NOMO-1 treated with DMSO at 0.1 percent for 48 hours (cell line): ENCODE results near the gene IRX6.

Experiments
- DNase-seq: peaks from one replicate; lab custom pipeline; 2025; ENCODE audit not compliant: unreplicated experiment; lab: John Stamatoyannopoulos, UW

The IRX6 gene

GRCh38 chr16:55323637-55324271, at the start of gene IRX6:
Gene IRX6 (plus strand): TSS chr16:55324203. CDS start chr16:55325092, 889 bp downstream.
- DNase-seq, result no peak

- peak; percentile 18 for DNase-seq
These were observed 49.6 kb upstream of the IRX6 start for GRCh38 chr16:55274391-55274790.

- DNase-seq, result no peak
These were observed 48.8 kb upstream of the IRX6 start for GRCh38 chr16:55275167-55275566.

DNA sequence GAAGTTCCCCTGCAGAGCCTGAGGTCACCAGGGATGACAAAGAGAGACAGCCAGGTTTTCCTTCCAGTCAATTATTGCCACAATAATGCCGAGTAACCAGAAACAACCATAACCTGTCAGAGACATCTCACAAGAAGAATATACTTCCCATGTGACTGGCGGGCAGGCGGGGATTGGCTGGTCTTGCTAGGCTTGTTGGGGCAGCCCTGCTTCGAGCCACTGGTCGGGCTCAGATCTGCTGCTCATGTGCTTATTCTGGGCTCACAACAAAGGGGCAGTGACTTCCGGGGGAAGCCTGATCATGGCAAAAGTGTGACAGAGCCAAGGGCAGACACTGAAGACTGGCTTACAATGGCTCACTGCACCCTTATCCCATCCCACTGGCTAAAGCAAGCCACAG, 48.1 kb upstream of the IRX6 start:
- DNase-seq, result no peak

- DNase-seq, result no peak
These were observed 46.5 kb upstream of the IRX6 start for GRCh38 chr16:55277536-55277935.

GRCh38 chr16:55279598-55279997, 44.4 kb upstream of the IRX6 start:
- peak; percentile 4 for DNase-seq

DNA sequence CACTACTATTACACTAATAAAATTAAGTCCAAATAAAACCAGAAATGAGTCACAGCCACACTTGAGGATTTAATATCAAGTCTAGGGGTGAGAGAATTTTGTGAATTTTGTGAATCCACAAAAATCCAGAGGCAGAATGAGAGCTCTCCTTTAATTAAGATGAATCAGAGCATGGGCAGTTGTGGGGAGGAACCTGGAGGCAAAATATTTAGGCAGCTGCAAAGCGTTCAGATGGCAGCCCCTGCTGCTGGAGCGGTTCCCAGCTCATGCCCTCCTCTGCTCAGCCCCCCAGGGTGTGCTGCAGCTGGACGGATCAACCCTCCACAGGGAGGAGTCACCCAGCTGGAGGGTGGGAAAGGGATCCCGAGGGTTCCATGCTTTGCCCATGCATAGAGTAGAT, 43.4 kb upstream of the IRX6 start:
- no peak for DNase-seq

- no peak for DNase-seq
These were observed 41.6 kb upstream of the IRX6 start for GRCh38 chr16:55282441-55282840.

- DNase-seq, result no peak
These were observed 39.9 kb upstream of the IRX6 start for GRCh38 chr16:55283812-55284717.

GRCh38 chr16:55284718-55285099, 39.3 kb upstream of the IRX6 start:
- DNase-seq, result peak; percentile 41

GRCh38 chr16:55285586-55285985, 38.4 kb upstream of the IRX6 start:
- DNase-seq, result no peak

- DNase-seq, result no peak
These were observed 34.6 kb upstream of the IRX6 start for GRCh38 chr16:55289353-55289752.

DNA sequence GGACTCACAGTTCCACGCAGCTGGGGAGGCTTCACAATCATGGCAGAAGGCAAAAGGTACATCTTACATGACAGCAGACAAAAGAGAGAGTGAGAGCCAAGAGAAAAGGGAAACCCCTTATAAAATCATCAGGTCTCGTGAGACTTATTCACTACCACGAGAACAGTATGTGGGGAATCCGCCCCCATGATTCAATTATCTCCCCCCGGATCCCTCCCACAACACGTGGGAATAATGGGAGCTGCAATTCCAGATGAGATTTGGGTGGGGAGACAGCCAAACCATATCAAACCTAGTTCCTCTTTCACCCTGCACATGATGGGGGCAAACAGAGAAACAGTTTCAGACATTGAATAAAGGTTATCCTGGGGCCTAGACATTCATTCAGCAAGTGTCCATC, 32.2 kb upstream of the IRX6 start:
- DNase-seq, result no peak

DNA sequence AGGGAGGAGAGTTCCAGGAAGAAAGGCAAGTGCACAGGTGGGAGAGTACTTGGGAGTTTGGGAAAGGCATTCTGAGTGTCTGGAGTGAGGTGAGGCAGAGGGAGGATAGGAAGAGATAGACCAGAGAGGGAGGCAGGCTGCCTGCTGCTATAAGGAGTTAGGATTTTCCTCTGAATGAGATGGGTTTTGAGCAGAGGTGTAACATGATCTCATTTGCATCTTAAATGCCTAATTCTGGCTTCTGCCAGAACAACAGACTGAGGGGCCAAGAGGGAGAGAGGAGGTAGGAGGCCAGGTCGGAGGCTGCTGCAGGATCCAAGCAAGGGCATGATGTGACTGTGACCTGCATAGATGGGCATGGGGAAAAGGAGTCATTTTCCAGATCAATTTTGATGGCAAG, 31.5 kb upstream of the IRX6 start:
- no peak for DNase-seq

GRCh38 chr16:55294129-55294528, 29.9 kb upstream of the IRX6 start:
- peak; percentile 3 for DNase-seq

- no peak for DNase-seq
These were observed 29.1 kb upstream of the IRX6 start for GRCh38 chr16:55294931-55295342.

DNA sequence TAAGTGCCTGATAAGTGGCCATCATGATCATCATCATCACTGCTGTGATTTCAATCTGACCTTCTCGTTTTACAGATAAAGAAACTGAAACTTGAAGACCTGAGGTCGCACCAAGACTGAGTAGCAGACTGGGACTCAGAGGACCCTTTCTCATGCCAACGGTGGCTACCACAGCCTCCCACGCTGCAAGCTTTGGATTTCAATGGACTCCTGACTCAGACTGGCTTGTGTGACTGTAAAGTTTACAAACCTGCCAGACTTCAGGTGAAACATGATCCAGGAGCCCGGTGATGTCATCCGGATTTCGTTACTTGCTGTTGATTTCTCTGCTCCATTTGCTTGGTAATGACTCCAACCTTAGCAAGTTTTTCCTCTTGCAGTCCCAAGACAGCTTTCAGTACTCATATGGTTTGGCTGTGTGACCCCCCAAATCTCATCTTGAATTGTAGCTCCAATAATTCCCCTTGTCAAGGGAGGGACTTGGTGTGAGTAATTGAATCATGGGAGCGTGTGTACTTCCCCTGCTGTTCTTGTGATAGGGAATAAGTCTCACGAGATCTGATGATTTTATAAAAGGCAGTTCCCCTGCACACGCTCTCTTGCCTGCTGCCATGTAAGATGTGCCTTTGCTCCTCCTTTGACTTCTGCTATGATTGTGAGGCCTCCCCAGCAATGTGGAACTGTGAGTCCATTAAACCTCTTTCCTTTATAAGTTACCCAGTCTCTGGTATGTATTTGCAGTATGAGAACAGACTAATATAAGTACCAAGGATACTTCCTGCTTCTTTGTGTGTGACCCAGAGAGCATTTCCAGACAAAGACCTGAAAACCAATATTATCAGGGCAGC, 26.7 kb upstream of the IRX6 start:
- DNase-seq, result no peak

- DNase-seq, result no peak
These were observed 26.0 kb upstream of the IRX6 start for GRCh38 chr16:55297910-55298479.

DNA sequence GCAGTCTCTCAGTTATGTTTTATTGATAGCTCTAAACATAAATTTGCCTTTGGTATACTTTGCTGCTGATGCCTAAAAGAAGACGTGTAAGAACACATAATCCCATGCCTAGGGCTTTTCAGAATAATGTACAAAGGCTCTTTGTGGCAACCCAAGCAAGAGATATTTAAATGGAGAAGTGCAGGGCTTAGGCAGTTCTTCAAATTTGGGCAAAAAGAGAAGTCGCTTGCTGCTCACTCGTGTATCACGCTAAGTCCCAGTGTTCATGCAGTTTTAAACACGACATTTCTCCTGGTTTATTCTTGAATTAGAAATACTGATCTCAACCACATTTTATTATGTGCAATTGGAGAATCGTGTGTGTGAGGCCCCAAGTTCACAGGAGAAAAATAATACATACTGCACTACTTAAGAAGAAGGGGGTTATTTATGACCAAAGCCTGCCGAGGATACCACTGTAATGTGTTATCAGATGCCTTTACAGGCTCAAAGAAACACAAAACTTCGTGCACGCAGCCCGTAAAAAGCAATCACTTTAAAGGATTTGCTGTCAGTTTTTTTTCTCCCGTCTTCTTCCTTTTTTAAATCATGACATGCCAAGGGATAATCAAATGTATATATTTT, 22.5 kb upstream of the IRX6 start:
- peak; percentile 67 for DNase-seq

- DNase-seq, result no peak
These were observed 21.4 kb upstream of the IRX6 start for GRCh38 chr16:55302635-55303034.

DNA sequence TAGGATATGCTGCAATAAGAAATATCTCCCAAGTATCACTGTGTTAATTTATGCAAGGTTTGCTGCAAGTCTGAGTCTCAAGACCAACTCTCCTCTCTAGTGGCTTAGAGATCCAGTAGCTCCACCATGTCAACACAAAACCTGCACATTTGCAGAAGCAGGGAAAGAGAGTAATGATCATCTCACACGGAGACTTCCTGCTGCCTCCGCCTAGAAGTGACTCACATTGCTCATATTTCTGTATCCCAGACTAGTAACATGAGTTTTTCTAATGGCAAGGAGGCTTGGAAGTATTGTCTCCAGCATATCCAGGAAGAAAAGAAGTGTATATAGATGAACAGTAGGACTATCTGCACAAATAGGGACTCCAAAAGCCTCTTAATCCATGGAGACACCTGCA, 15.0 kb upstream of the IRX6 start:
- no peak for DNase-seq
